HuH-7 (cell line): ENCODE data around the gene ABCA7.

Experiments
- DNase-seq: peaks from one replicate; pipeline ENCODE4 v3.0.0; 2011; ENCODE audit warnings: low spot score

Gene ABCA7

DNA sequence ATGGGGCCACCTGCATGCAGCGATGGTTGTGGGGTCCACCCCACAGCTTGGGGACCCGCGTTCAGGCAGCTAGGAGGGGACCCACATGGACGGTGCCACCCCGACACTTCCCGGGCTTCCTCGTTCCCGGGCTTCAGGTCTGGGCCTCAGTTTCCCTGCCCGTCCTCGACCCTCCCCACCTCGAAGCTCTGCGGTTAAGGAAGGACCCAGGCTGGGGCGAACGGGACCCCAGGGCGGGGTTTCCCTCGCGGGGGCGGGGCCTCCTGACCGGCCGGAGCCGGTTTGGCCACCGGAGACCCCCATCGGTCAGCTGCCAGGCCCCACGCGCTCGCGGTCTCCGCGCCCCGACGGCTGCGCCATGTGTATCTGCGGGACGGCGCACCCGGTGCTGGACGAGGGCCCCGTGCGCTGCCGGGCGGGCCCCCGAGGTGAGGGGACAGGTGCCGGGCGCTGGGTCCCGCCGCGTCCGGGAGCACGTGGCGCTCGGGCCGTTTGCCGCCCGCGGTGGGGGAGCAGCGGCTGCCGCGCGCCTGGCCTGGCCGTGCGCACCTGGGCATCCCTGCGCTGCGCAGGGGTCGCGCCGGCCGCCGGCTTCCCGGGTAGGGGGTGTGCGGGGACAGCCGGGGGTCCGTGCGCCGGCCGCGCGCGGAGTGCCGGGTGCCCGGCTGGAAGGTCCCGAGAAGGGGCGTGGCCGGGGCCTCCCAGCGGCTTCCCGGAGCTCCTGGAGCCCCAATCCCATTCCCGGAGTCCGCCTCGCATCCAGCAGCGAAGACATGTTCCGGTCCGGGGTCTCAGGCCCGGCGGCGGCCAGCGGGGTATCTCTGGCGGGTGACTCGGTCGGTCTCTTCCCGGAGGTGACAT lies 31.3 kb downstream of the ABCA7 start:
- DNase-seq: no peak

DNA sequence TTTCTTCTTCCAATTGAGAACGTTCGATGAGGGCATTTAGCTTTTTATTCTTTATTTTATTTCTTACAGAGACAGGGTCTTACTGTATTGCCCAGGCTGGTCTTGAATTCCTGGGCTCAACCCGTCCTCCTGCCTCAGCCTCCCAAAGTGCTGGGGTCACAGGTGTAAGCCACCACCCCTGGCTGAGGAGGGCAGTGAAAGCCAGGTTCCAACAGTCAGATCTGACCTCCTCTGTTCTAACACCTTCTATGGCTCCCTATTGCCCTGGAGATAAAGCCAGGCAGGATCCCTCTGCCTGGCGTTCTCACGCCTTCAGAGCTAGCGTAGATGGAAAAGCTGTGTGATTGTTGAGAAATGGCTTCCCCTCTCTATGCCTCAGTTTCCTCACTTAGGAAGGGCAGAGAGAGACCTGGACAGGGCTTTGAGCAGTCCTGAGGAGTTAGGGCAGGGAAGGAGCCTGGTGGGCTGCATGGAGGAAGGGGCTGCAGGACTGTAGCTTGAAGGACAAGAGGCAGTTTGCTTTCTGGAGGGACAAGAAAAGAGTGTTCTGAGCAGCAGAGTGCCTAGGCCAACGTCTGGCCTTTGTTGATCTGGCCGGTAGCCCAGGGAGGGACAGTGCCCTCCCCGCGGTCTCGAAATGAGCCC lies 32.6 kb downstream of the ABCA7 start:
- DNase-seq: no peak

DNA sequence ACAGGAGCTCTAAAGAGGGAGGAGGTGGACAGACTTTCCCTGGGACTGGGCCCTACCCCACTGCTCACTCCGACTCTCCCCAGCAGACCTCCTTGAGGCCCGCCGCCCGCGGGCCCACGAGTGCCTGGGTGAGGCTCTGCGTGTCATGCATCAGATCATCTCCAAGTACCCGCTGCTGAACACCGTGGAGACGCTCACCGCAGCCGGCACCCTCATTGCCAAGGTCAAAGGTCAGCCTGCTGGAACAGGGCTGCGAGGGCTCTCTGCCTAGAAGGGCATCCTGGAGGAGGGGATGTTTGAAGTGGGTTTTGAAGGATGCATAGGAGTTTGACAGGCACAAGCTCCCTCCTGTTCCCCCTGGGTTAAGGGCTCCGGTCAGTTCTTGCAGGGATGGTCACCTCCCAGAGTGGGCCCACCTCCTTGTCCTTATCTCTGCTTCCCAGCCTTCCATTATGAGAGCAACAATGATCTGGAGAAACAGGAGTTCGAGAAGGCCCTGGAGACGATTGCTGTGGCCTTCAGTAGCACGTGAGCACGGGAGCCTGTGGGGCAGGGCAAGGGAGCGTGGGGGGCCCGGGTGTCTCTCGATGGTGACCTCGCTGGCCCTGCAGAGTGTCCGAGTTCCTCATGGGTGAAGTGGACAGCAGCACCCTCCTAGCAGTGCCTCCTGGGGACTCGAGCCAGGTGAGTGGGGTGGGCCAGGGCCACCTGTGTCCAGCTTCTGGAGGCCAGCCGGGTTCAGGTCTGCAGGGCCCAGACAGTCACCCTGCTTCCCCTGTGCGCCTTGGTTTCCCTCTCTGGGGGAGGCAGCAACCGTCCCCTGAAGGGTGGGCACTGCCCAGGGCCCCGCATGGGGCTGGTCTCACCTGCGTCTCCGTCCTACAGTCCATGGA lies 33.4 kb downstream of the ABCA7 start:
- no peak for DNase-seq

DNA sequence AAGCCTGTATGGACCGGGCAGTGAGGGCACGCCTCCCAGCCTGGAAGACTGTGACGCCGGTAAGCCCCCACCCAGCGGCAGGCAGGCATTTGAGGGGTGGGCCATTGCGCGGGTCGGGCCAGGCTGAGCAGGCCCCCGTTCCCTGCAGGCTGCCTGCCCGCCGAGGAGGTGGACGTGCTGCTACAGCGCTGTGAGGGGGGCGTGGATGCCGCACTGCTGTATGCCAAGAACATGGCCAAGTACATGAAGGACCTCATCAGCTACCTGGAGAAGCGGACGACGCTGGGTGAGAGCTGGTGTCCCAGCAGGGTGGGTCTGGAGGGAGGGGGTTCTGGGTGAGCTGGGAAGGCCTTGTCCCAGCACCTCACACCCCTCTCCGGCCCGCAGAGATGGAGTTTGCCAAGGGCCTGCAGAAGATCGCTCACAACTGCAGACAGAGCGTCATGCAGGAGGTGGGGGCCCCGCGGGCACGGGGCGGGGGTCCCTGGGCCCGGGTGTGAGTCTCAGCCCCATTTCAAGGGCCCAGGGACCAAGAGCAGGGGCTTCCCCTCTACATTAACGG lies 34.1 kb downstream of the ABCA7 start:
- DNase-seq: no peak

DNA sequence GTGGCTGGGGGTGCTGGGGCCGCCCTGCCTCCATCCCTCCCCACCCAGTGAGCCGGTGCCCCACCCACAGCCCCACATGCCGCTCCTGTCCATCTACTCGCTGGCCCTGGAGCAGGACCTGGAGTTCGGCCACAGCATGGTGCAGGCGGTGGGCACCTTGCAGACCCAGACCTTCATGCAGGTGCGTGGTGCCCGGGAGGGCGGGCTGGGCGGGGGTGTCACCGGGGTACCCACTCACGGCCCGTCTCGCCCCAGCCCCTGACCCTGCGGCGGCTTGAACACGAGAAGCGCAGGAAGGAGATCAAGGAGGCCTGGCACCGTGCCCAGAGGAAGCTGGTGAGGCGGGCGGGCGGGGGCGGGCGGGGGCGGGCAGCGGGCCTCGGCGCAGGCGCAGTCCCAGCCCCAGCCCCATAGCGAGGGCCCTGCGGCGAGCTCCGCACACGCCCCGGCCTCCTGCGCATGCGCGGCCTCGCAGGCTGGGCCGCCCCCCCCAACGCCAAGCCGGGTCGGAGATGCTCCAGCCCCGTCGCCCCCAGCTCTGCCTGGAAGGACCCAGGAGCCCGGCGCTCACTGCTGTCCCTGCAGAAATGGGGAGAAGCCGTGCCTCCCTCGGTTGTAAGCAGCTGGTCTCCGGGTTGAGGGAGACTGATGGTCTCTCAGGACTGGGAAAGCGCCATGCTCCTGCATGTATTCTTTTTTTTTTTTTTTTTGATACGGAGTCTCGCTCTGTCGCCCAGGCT lies 34.8 kb downstream of the ABCA7 start:
- DNase-seq: peak; percentile 69

DNA sequence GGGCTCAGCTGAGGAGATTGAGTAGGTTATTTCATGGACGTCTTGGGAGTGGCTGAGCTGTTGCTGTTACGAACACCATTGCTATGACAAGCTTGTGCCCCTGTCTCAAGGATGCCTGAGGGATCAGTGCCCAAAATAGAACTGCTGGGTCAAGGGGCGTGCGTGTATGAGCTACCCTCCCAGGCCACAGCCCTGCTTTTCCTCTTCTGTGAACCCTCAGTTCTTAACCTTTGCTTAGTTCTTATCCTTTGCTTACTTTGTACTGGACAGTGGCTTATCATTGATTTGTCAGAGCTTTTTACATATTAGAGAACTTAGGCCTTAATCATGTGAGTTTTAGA lies 36.1 kb downstream of the ABCA7 start:
- no peak for DNase-seq

DNA sequence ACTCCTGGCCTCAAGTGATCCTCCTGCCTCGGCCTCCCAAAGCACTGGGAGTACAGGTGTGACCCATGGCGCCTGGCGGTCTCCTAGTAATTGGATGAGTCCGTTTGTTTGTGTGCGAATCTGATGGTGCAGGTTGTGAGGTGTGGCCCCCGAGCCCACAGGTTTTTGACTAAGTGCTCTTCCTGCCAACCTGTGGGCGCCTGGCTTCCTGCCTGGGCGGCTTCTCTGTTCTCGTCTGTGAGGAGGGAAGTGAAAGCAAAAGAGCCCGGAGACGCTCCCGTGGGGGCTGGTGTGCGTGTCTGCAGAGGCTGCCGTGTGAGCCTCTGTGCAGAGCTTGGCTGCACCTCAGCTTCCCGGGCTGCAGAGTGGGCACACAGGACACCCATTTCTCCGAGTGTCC lies 37.0 kb downstream of the ABCA7 start:
- no peak for DNase-seq

DNA sequence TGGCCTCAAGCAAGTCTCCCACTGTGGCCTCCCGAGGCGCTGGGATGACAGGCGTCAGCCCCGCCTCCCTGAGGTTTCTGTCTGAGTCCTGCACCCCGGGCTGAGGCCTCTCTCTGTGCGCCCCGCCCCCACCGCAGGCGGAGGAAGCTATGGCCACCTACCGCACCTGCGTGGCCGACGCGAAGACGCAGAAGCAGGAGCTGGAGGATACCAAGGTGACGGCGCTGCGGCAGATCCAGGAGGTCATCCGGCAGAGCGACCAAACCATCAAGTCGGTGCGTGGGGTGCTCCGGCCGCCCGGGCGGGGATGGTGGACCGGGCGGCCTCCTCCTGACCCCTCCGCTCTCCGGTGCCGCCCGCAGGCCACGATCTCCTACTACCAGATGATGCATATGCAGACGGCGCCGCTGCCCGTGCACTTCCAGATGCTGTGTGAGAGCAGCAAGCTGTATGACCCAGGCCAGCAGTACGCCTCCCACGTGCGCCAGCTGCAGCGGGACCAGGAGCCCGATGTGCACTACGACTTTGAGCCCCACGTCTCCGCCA lies 39.7 kb downstream of the ABCA7 start:
- no peak for DNase-seq

DNA sequence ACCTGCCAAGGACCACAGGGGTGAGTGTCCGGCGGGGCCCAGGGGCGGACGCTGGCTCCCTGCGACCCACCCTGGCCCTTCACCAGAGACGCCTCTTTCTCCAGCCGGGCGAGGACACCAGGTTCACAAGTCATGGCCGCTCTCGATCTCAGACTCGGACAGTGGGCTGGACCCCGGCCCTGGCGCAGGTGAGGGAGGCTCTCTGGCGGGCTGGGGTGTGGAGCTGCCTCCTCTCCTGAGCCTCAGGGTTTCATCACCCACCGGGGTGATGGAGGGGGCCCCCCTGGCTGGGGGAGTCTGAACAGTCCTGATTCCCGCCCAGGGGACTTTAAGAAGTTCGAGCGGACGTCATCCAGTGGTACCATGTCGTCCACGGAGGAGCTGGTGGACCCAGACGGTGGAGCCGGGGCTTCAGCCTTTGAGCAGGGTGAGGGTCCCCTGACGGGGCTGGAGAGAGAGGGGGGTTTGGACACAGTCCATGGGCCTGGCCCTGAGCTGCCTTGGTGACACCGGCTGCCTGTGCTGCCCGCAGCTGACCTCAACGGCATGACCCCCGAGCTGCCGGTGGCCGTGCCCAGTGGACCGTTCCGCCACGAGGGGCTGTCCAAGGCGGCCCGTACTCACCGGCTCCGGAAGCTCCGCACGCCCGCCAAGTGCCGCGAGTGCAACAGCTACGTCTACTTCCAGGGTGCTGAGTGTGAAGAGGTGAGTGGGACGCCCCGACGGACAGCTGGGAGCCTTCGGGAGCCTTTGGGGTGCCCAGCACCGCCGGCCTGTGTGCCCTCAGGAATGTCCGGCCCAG lies 40.7 kb downstream of the ABCA7 start:
- DNase-seq: no peak

DNA sequence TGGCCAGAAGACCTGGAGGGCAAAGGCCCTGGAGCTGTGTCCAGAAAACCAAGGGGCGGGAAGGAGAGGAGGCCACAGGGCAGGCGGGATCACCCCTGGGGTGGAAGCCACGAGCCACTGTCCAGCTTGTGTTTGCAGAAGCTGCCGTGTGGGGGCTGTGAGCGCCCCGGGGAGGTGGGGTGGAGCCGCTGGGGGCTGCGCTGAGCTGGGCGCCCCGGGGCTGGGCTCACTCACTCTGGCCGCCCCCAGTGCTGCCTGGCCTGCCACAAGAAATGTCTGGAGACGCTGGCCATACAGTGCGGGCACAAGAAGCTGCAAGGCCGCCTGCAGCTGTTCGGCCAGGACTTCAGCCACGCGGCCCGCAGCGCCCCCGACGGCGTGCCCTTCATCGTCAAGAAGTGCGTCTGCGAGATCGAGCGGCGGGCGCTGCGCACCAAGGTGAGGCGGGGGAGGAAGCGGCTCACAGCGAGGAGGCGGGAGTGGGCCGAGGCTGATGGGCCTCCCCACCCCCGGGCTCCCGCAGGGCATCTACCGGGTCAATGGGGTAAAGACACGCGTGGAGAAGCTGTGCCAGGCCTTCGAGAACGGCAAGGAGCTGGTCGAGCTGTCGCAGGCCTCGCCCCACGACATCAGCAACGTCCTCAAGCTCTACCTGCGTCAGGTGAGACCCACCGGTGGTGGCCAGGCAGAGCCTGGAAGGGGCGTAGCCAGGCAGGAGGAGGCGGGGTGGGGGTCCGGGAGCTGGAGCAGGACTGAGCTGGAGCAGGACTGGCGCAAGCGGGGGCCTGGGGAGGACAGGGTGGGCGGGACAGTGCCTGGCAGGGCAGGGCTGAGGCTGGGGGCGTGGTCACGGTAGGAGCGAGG lies 41.6 kb downstream of the ABCA7 start:
- DNase-seq: no peak

DNA sequence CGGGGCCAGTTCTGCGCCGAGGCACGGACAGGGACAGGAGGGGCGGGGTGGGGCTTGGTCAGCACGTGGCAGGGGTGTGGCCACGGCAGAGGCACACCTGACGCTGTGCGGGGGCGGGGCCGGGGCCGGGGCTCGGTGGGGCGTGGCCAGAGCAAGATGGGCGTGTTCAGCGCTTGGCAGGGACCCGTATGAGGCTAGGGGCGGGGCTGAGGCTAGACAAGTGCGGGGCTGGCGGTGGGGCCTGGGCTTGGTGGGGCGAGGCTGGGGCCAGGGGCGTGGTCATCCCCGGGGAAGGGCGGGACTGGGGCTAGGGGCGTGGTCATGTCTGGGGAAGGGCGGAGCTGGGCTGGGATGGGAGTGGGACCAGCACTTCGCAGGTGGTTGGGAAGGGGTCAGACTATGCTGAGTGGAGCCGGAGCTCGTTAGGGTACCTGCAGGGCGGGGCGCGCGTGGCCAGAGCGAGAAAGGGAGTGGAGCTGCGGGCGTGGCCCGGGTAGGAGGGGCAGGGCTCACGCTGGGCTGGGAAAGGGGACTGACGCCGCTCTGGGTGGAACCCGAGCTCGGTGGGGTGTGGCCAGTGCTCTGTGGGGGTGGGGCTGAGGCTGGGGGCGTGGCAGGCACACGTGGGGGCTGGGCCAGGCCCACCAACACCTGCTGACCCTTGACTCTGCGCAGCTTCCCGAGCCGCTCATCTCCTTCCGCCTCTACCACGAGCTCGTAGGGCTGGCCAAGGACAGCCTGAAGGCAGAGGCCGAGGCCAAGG lies 42.4 kb downstream of the ABCA7 start:
- DNase-seq: peak; percentile 84

DNA sequence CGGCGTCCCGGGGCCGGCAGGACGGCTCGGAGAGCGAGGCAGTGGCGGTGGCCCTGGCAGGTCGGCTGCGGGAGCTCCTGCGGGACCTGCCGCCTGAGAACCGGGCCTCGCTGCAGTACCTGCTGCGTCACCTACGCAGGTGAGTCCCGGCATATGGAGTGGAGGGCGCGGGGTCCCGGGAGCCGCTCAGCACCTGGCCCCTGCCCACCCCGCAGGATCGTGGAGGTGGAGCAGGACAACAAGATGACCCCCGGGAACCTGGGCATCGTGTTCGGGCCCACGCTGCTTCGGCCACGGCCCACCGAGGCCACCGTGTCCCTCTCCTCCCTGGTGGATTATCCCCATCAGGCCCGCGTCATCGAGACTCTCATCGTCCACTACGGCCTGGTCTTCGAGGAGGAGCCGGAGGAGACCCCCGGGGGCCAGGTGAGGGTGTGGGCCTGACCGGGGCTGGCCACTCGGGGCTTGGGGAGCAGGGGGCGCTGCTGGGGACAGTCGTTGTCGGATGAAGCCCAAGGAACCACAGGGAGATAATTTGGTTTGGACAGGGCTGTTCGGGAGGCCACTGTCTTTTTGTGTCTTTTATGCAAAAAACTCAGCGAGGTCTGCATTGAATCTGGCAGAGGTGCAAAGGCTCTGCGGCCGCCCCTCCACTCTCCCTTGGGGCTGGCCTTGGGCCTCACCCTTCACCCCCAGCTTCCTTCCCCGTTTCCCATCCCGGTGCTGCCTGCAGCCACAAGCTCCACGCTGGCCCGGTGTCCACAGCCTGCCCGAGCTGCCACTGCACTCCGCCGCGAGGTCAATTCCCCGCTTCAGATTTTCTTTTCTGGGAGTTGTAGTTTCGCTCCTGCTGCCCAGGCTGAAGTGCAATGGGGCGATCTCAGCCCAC lies 43.3 kb downstream of the ABCA7 start:
- DNase-seq: no peak

DNA sequence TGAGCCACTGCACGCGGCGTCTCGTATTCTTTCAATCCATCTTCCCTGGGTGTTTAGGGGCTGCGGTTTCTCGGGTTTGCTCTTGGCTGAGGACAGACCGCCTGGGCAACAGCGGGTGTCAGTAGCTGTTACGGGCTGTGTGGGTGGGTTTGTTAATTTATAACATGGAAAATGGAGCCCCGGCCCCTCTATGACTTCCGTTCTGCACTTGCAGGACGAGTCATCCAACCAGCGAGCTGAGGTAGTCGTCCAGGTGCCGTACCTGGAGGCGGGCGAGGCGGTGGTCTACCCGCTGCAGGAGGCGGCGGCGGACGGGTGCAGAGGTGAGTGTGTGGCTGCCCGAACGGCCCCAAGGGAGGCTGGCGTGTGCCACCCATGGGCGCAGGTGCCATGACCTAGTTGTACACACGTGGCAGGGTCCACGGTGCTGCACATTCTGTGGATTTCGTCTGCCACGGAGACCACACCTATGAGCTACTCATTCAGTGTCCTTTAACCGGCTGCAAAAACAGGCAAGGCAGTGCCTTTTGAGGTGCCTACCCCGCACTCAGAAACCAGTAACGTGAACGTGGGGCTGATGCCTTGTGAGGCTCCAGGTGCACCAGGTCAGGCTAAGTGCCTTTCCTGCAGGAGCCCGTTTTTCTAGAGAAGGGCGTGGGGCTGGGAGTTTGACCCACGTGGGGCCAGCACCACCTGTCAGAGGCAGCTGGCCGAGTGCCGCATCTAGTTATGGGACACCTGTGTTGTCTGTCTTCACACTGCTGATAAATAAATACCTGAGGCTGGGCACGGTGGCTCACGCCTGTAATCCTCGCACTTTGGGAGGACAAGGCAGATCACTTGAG lies 44.3 kb downstream of the ABCA7 start:
- no peak for DNase-seq

DNA sequence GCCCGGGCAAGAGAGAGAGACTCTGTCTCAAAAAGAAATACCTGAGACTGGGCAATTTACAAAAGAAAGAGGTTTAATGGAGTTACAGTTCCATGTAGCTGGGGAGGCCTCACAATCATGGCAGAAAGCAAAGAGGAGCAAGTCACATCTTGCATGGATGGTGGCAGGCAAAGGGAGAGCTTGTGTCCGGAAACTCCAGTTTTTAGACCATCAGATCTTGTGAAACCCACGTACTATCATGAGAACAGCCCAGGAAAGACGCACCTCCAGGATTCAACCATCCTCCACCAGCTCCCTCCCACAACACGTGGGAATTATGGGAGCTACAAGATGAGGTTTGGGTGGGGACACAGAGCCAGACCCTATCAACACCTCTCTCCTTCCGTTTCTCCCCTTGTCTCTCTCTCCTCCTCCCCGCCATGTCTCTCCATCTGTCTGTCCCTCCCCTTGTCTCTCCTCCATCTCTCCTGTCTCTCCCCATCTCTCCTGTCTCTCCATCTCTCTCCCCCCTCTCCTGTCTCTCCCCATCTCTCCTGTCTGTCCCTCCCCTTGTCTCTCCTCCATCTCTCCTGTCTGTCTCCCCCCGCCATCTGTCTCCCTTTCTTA lies 45.2 kb downstream of the ABCA7 start:
- no peak for DNase-seq

DNA sequence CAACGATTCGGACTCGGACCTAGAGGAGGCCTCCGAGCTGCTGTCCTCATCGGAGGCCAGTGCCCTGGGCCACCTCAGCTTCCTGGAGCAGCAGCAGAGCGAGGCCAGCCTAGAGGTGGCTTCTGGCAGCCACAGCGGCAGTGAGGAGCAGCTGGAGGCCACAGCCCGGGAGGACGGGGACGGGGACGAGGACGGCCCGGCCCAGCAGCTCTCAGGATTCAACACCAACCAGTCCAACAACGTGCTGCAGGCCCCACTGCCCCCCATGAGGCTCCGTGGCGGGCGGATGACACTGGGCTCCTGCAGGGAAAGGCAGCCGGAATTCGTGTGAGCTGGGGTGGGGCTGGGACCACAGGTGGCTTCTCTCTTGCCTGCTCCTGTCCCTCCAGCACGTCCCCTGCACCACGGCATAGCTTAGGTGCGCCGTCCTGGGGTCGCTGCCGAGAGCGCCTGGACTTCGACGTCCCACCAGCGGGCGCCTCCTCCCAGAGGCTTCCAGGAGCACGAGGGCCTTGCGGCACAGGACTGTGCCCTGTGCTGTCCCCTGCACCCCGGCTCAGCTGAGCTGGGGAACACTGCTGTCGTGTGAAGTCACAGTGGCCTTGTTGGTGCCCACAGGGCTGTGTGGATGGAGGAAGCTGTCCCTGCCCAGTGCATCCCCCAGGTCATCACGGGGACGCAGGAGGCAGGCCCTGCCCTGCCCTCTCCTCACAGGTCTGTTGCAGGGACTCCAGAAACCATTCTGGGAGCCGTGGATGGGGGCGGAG lies 46.0 kb downstream of the ABCA7 start:
- no peak for DNase-seq

DNA sequence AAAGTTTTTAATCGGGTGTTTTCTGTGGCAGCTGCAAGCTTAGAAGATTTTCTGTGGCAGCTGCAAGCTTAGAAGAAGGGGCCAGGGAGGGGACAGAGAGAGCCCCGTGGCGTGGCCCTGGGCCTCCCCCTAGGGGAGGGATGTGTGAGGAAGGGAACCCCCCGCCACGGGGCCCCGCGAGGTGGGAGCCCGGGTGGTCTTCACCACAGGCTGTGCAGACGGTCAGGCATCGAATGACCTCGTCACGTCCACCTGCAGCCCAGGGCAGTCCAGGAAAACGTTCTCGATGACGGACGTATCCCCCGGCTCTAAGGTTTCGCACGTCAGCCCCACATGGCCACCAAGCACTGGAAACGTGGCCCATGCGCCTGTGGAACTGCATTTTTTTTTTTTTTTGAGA lies 46.7 kb downstream of the ABCA7 start:
- no peak for DNase-seq
